ENCODE data around the gene PIH1D1. TPM values are rescaled to one million over a fixed set of nuclear protein-coding genes. Genes with fewer than 3 reads are reported as not detected.

PIH1D1 gene
- total and polyA plus RNA-seq, 2 of the 8 experiments (the other 6 are each of a cell fraction or from before 2014, with no cell fraction given), result 146 to 195 TPM

- TF ChIP-seq CBX5 (IDR thresholded peaks at IDR 0.05; ENCODE audit: low read depth, low read length), result no peak
- TF ChIP-seq SIX5 (IDR thresholded peaks at IDR 0.05; ENCODE audit: low read depth, low read length), result peak; percentile 67
- no peak for TF ChIP-seq JUN (IDR thresholded peaks at IDR 0.05; ENCODE audit: low read depth, low read length)
- no peak for TF ChIP-seq YY1 (IDR thresholded peaks at IDR 0.05; ENCODE audit: low read depth, low read length)
- TF ChIP-seq HDAC2 (IDR thresholded peaks at IDR 0.05; ENCODE audit: borderline replicate concordance in 1 of 2, low read depth in 2 of 2, low read length in 2 of 2), result peak in 1 of 2 experiments; percentile 35; a peak in 1 of 4 replicates
- no peak for TF ChIP-seq USF2 (IDR thresholded peaks at IDR 0.05; ENCODE audit: low read length)
- TF ChIP-seq POU5F1 (IDR thresholded peaks at IDR 0.05; ENCODE audit: low read depth, low read length), result 0 out of 2 replicates have a peak, but pooled peaks have one; percentile 26
- no peak for TF ChIP-seq TAF7 (optimal IDR thresholded peaks at IDR 0.05; ENCODE audit: borderline replicate concordance, low read depth, low read length)
- TF ChIP-seq RAD21 (IDR thresholded peaks at IDR 0.05 in 1 of 2, conservative IDR thresholded peaks at IDR 0.05 in 1 of 2; ENCODE audit: low read depth in 2 of 2, low read length in 2 of 2), result no peak; a peak in 1 of 4 replicates
- no peak; a peak in 1 of 4 replicates for TF ChIP-seq SIN3A (conservative IDR thresholded peaks at IDR 0.05 in 1 of 2, IDR thresholded peaks at IDR 0.05 in 1 of 2; ENCODE audit: low read depth in 1 of 2, low read length in 2 of 2)
- no peak; a peak in 1 of 3 replicates for TF ChIP-seq EP300 (IDR thresholded peaks at IDR 0.05; ENCODE audit: borderline replicate concordance in 1 of 2, low read depth in 2 of 2, low read length in 2 of 2)
- no peak for TF ChIP-seq CTBP2 (IDR thresholded peaks at IDR 0.05; ENCODE audit: borderline replicate concordance, insufficient read depth, insufficient read length, low read length)
- 0 out of 2 replicates have a peak, but pooled peaks have one; percentile 27 for TF ChIP-seq TBP (IDR thresholded peaks at IDR 0.05; ENCODE audit: low read depth, low read length)
These were observed 48.0 kb downstream of the PIH1D1 start (continued) for GRCh38 chr19:49403404-49404187.

All from H1 (cell line).